Testis (tissue), 2 donors: ENCODE results near the gene RIC8B.

Experiments used
- CTCF ChIP-seq, 3 experiments: fragments of 450-650 bp in 2 of 3; fragments of 200-600 bp in 1 of 3; sonication (generic) in 1 of 3; IDR thresholded peaks; one replicate each; pipeline ENCODE4 v1.5.1; 2016 to 2019; ENCODE audit warnings: antibody characterized with exemption in 3 of 3, mild to moderate bottlenecking in 2 of 3, moderate library complexity in 1 of 3
- POLR2A ChIP-seq: fragments of 450-650 bp; IDR thresholded peaks from one replicate; pipeline ENCODE4 v1.6.1; 2017; ENCODE audit warnings: antibody characterized with exemption, mild to moderate bottlenecking, moderate library complexity

GRCh38 chr12:106773286-106774004, 1.0 kb upstream of the RIC8B start:
- TF ChIP-seq CTCF (IDR thresholded peaks at IDR 0.05) (no peak), POLR2A (no peak)
